SK-N-MC (cell line): ENCODE results near the gene MAP3K20.

Experiments
- DNase-seq: peaks from one replicate; pipeline ENCODE4 v3.0.0-alpha.2; 2011; ENCODE audit warnings: low read depth, low spot score
- H3K27ac ChIP-seq: fragments of 200-600 bp; sonication (generic); 2 replicates; pipeline ENCODE4 v1.5.1; 2016; ENCODE audit warnings: mixed run types
- H3K36me3 ChIP-seq: fragments of 200-600 bp; sonication (generic); 2 replicates; pipeline ENCODE4 v1.6.1; 2017; ENCODE audit warnings: antibody characterized with exemption, low read length, mixed read lengths; ENCODE audit not compliant: insufficient read depth
- H3K4me3 ChIP-seq: fragments of 200-600 bp; sonication (generic); 2 replicates; pipeline ENCODE4 v1.5.1; 2016
- H3K9ac ChIP-seq: fragments of 200-600 bp; sonication (generic); 2 replicates; pipeline ENCODE4 v1.8.0; 2017; ENCODE audit warnings: mixed run types, mixed read lengths; ENCODE audit not compliant: insufficient read length
- H3K9me3 ChIP-seq: fragments of 200-600 bp; sonication (generic); 2 replicates; pipeline ENCODE4 v1.6.1; 2017; ENCODE audit warnings: low read depth, mild to moderate bottlenecking, antibody characterized with exemption, low read length, moderate library complexity, mixed read lengths
- EZH2 ChIP-seq: fragments of 200-600 bp; sonication (generic); IDR thresholded peaks from one replicate; pipeline ENCODE4 v1.6.1; 2017; ENCODE audit warnings: antibody characterized with exemption
- FOXP2 ChIP-seq: optimal IDR thresholded peaks from 2 replicates; pipeline ENCODE3; 2011; ENCODE audit warnings: mild to moderate bottlenecking, moderate library complexity; ENCODE audit not compliant: insufficient read depth; ENCODE audit errors: extremely low read length, control extremely low read depth
- POLR2AphosphoS5 ChIP-seq: IDR thresholded peaks from 2 replicates; pipeline ENCODE4 v1.6.1; 2012; ENCODE audit warnings: mild to moderate bottlenecking, low read depth, low read length, borderline replicate concordance

MAP3K20 gene

GRCh38 chr2:173048897-173049661, 26.6 kb upstream of the MAP3K20 start:
- Histone ChIP-seq H3K9ac (no peak overlapping the region), H3K9me3 (no peaks in the 10 kb centered on the region), H3K27ac (peak overlapping the region; percentile 90), H3K4me3 (peak overlapping the region; percentile 42), H3K36me3 (no peaks in the 10 kb centered on the region; the same call in 1 of the 2 replicates)
- TF ChIP-seq EZH2 (no peak), POLR2AphosphoS5 (no peak), FOXP2 (no peak)
- peak; percentile 56 for DNase-seq

DNA sequence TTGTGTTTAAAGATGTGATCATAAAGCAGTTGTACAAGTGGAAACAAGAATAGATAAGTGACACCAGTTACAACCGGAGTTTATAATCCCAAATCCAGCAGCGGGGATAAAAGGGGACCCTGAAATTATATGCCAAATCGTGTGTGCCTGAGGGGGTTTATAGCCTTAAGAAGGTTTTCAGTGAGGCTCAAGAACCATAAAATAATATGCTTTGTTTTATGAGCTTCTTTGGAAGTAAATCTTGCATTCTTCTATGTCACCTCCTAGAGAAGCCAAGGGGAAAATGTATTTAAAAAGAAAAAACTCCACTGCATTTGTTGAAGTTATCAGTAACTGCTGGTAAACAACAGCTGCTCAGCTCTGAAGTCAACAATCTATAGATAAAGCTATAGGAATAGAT, 25.8 kb upstream of the MAP3K20 start:
- no peaks in the 10 kb centered on the region; the same call in 1 of the 2 replicates for H3K36me3 ChIP-seq
- H3K27ac ChIP-seq, result peak overlapping the region; percentile 90
- no peaks in the 10 kb centered on the region for H3K9me3 ChIP-seq
- DNase-seq, result no peak
- H3K4me3 ChIP-seq, result peak overlapping the region; percentile 42
- TF ChIP-seq POLR2AphosphoS5 (no peak), EZH2 (no peak), FOXP2 (no peak)
- H3K9ac ChIP-seq, result no peak overlapping the region

GRCh38 chr2:173050684-173051083, 25.0 kb upstream of the MAP3K20 start:
- H3K27ac ChIP-seq, result peak overlapping the region; percentile 90

DNA sequence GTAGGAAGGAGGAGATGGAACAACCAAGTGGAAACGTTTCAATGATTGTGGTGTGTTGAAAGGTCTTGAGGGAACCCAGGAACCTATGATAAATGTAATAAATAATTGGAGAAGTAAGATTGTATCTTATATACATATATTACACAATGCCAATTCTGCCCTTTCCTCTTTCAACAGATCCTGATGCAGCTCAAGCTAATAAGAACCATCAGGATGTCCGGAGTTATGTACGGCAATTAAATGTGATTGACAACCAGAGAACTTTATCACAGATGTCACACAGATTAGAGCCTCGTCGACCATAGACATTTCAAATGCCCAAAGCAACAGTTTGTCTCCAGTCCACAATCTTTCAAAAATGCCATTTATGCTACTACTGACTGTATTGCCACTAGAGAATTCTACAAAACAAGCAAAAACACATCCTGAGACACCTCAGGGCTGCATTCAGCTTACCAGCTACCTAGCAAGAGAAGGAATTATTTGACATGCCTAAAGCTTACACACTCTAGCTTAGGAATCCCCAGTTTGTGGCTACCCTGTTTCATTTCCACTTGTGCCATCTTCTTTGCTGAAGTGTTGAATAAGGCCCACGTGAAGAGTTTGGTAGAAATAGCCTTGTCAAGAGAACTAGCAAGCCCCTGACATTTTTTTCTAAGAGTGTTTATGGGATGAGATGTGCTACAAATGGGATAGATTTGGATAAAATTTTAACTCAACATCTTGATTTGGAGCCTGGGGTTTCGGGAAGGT, 24.0 kb upstream of the MAP3K20 start:
- DNase-seq, result no peak
- Histone ChIP-seq H3K9me3 (no peaks in the 10 kb centered on the region), H3K9ac (no peak overlapping the region), H3K4me3 (no peak overlapping the region), H3K27ac (peak overlapping the region; percentile 71), H3K36me3 (no peaks in the 10 kb centered on the region; the same call in 1 of the 2 replicates)
- TF ChIP-seq POLR2AphosphoS5, result no peak
- no peak for TF ChIP-seq FOXP2
- no peak for TF ChIP-seq EZH2

More at GRCh38 chr2:173050684-173051083, 25.0 kb upstream of the MAP3K20 start:
- TF ChIP-seq FOXP2 (no peak), EZH2 (no peak), POLR2AphosphoS5 (no peak)
- DNase-seq, result no peak
- H3K4me3 ChIP-seq, result no peak overlapping the region
- H3K9ac ChIP-seq, result no peak overlapping the region
- no peaks in the 10 kb centered on the region for H3K9me3 ChIP-seq
- no peaks in the 10 kb centered on the region; the same call in 1 of the 2 replicates for H3K36me3 ChIP-seq

DNA sequence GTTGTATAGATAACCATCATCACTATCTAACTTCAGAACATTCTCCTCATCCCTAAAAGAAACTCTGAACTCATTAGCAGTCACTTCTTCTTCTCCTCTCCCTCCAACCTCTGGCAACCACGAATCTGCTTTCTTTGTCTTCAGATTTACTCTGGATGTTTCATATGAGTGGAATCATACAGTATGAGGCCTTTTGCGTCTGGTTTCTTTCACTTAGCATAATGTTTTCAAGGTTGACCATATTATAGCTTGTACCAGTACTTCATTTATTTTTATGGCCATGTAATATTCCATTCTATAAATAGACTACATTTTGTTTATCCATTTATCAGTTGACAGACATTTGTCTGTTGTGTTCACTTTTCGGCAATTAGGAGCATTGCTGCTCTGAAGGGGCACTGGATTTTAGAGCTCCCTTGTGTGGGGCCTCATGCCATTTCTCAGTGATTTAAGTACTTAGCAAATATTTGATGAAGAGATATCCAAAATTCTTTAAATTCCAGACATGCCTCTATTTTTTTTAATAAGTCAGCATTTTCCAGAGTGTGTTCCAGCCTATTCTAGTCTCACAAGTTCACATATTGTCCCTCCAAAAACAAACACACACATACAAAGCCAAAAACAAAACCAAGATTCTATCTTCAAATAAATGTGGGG, 22.5 kb upstream of the MAP3K20 start:
- Histone ChIP-seq H3K27ac (peak overlapping the region; percentile 93), H3K9me3 (no peaks in the 10 kb centered on the region), H3K4me3 (peak overlapping the region; percentile 29), H3K9ac (peak overlapping the region; percentile 56), H3K36me3 (no peaks in the 10 kb centered on the region; the same call in 1 of the 2 replicates)
- DNase-seq, result peak; percentile 66
- TF ChIP-seq FOXP2 (no peak), POLR2AphosphoS5 (no peak), EZH2 (no peak)

DNA sequence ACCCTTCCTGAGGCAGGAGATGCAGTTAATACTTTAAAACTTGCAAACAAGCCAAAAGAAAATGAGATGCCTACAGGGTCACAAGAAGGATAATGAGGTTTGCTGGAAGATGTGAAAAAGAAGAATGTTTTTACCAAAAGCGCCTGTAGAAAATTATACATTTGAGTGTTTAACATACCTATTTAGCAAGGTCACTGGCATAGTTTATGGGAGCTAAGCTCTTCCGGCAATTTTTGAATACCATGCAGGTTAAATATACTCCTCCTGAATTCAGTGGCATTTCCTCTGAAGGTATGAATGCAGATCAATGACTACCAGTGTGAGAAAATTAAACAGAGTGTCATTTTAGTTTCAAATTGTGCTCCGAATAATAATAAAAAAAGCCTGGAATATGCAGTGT, 21.2 kb upstream of the MAP3K20 start:
- Histone ChIP-seq H3K36me3 (no peaks in the 10 kb centered on the region; the same call in 1 of the 2 replicates), H3K9me3 (no peaks in the 10 kb centered on the region), H3K4me3 (0 out of 2 replicates have a peak overlapping the region, but pooled peaks have one; percentile 14), H3K27ac (peak overlapping the region; percentile 93), H3K9ac (no peak overlapping the region)
- no peak for DNase-seq
- TF ChIP-seq FOXP2, result no peak

GRCh38 chr2:173056705-173057364, 18.8 kb upstream of the MAP3K20 start:
- no peaks in the 10 kb centered on the region for H3K9me3 ChIP-seq
- no peak for DNase-seq
- H3K4me3 ChIP-seq, result no peak overlapping the region
- H3K27ac ChIP-seq, result no peak overlapping the region
- H3K9ac ChIP-seq, result no peak overlapping the region
- no peaks in the 10 kb centered on the region; the same call in 1 of the 2 replicates for H3K36me3 ChIP-seq
- TF ChIP-seq EZH2 (no peak), POLR2AphosphoS5 (no peak), FOXP2 (no peak)

DNA sequence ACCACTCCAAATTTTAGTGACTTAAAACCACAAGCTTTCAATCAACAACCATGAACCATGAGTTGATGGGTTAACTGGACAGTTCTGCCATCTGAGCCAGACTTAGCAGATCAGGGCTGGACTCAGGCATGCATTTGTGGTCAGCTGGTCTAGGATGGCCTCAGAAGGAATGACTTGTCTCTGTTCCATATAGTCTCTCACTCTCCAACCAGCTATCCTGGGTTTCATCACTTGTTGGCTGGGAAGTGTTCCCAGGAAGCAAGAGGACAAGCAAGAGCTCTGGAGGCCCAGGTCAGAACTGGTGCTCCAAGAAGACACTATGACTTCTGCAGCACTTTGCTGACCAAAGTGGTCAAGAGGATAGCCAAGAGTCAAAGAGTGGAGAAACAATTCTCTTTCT, 17.5 kb upstream of the MAP3K20 start:
- H3K9me3 ChIP-seq, result no peaks in the 10 kb centered on the region
- no peak overlapping the region for H3K9ac ChIP-seq
- no peak overlapping the region for H3K27ac ChIP-seq
- DNase-seq, result no peak
- no peaks in the 10 kb centered on the region for H3K36me3 ChIP-seq
- TF ChIP-seq POLR2AphosphoS5 (no peak), FOXP2 (no peak), EZH2 (no peak)
- no peak overlapping the region for H3K4me3 ChIP-seq
